ENCODE results near the gene NXPE3. TPM values are rescaled to one million over a fixed set of nuclear protein-coding genes. Genes with fewer than 3 reads are reported as not detected.

The NXPE3 gene
- total and polyA plus RNA-seq, 2 of the 8 experiments (the other 6 are each of a cell fraction or from before 2014, with no cell fraction given), result 10.9 to 22.7 TPM

- Histone ChIP-seq H3K27me3 (replicated peaks in 1 of 4; ENCODE audit: control insufficient read depth in 3 of 4, extremely low read depth in 1 of 4, insufficient read depth in 3 of 4, low read length in 3 of 4) (no peaks in the 10 kb centered on the region), H2BK5ac (ENCODE audit: low read depth, low read length) (no peak overlapping the region), H2AFZ (ENCODE audit: low read length) (no peak overlapping the region), H4K20me1 (replicated peaks in 1 of 2; ENCODE audit: control insufficient read depth in 1 of 2, insufficient read depth in 2 of 2, low read length in 2 of 2) (no peaks in the 10 kb centered on the region), H3K36me3 (ENCODE audit: control insufficient read depth in 2 of 4, insufficient read depth in 4 of 4, low read length in 3 of 4) (peaks cover 0 to 10% (median 2%) of the 10 kb centered on the region in 4 experiments; a peak in 3 of 8 replicates), H2BK20ac (ENCODE audit: low read length) (no peak overlapping the region), H3K4me3 (ENCODE audit: extremely low read depth in 1 of 4, insufficient read depth in 2 of 4, low read depth in 3 of 4, low read length in 4 of 4) (no peak overlapping the region), H2BK15ac (ENCODE audit: low read length) (no peak overlapping the region), H3K79me1 (ENCODE audit: low read depth, low read length) (no peaks in the 10 kb centered on the region; the same call in 1 of the 2 replicates), H3K23me2 (ENCODE audit: low read depth, low read length) (no peaks in the 10 kb centered on the region), H3K79me2 (ENCODE audit: control insufficient read depth in 1 of 2, insufficient read depth in 2 of 2, low read length in 2 of 2) (no peaks in the 10 kb centered on the region), H3K9ac (replicated peaks in 1 of 4; ENCODE audit: extremely low read depth in 1 of 4, low read depth in 3 of 4, low read length in 3 of 4) (no peak overlapping the region), H4K91ac (replicated peaks; ENCODE audit: insufficient read length, low read length) (no peak overlapping the region), H3K23ac (ENCODE audit: insufficient read length) (no peak overlapping the region), H4K8ac (ENCODE audit: extremely low read depth, insufficient read depth, low read length) (no peak overlapping the region), H2BK12ac (ENCODE audit: low read depth, low read length) (no peak overlapping the region), H3K4me2 (ENCODE audit: insufficient read depth in 1 of 2, low read depth in 2 of 2, low read length in 2 of 2) (no peak overlapping the region), H3K27ac (ENCODE audit: low read depth, low read length) (no peak overlapping the region), H3K9me3 (ENCODE audit: insufficient read depth in 2 of 2, low read depth in 1 of 2, low read length in 1 of 2) (no peaks in the 10 kb centered on the region), H4K5ac (ENCODE audit: insufficient read length, low read depth, low read length) (no peak overlapping the region), H2BK120ac (replicated peaks; ENCODE audit: low read depth, low read length) (no peak overlapping the region), H3K18ac (ENCODE audit: extremely low read depth, low read length) (no peak overlapping the region), H3K4me1 (replicated peaks in 1 of 4; ENCODE audit: control insufficient read depth in 3 of 4, insufficient read depth in 4 of 4, low read length in 3 of 4) (no peaks in the 10 kb centered on the region), H3K14ac (ENCODE audit: insufficient read length) (no peak overlapping the region), H3K56ac (replicated peaks; ENCODE audit: insufficient read length, low read depth, low read length) (no peak overlapping the region), H2AK5ac (ENCODE audit: low read depth, low read length) (no peak overlapping the region), H3K4ac (replicated peaks; ENCODE audit: insufficient read length, low read depth, low read length) (no peak overlapping the region)
- 90% methylated on average over 1 of the region's 1 CpG; no CpG with 5 or more reads in 1 of the 2 experiments for WGBS, 2 experiments (ENCODE audit: extremely low coverage in 1 of 2, insufficient coverage in 1 of 2, insufficient read length in 1 of 2, insufficient replicate concordance in 2 of 2, low coverage in 1 of 2, low lambda C conversion rate in 2 of 2, missing lambda C conversion rate in 1 of 2)
- FAIRE-seq (no peak), DNase-seq (ENCODE audit: low read depth in 1 of 2, low spot score in 2 of 2) (no peak)
- POLR2A ChIA-PET (ENCODE audit: partially characterized antibody), result interaction anchor here (3.4 kb wide), 1 partner anchor 43 kb away, joined by 9 read pairs; the partner anchor contains the start of gene NFKBIZ
- TF ChIP-seq KDM5A (IDR thresholded peaks at IDR 0.05; ENCODE audit: low read length) (no peak), TCF12 (IDR thresholded peaks at IDR 0.05; ENCODE audit: low read depth, low read length) (no peak), BRCA1 (IDR thresholded peaks at IDR 0.05; ENCODE audit: low read depth, low read length) (no peak), KDM4A (IDR thresholded peaks at IDR 0.05; ENCODE audit: low read depth, low read length, severe bottlenecking) (no peak), SRF (IDR thresholded peaks at IDR 0.05; ENCODE audit: low read depth, low read length) (no peak), SIN3A (conservative IDR thresholded peaks at IDR 0.05 in 1 of 2, IDR thresholded peaks at IDR 0.05 in 1 of 2; ENCODE audit: low read depth in 1 of 2, low read length in 2 of 2) (no peak), ASH2L (IDR thresholded peaks at IDR 0.05; ENCODE audit: low read length) (no peak), POU5F1 (IDR thresholded peaks at IDR 0.05; ENCODE audit: low read depth, low read length) (no peak), TBP (IDR thresholded peaks at IDR 0.05; ENCODE audit: low read depth, low read length) (no peak)
- TF ChIP-seq, protein P1, sequence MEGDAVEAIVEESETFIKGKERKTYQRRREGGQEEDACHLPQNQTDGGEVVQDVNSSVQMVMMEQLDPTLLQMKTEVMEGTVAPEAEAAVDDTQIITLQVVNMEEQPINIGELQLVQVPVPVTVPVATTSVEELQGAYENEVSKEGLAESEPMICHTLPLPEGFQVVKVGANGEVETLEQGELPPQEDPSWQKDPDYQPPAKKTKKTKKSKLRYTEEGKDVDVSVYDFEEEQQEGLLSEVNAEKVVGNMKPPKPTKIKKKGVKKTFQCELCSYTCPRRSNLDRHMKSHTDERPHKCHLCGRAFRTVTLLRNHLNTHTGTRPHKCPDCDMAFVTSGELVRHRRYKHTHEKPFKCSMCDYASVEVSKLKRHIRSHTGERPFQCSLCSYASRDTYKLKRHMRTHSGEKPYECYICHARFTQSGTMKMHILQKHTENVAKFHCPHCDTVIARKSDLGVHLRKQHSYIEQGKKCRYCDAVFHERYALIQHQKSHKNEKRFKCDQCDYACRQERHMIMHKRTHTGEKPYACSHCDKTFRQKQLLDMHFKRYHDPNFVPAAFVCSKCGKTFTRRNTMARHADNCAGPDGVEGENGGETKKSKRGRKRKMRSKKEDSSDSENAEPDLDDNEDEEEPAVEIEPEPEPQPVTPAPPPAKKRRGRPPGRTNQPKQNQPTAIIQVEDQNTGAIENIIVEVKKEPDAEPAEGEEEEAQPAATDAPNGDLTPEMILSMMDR (IDR thresholded peaks at IDR 0.05; ENCODE audit: control extremely low read depth in 1 of 3, insufficient read depth in 1 of 3, low read depth in 1 of 3, low read length in 3 of 3), result no peak
- CTCF ChIA-PET (ENCODE audit: partially characterized antibody), result interaction anchor here (1.0 to 8.8 kb wide), 3 partner anchors 12 to 420 kb away, joined by 3 to 174 read pairs (median 12); no protein-coding TSS in a partner anchor
These were observed 27.5 kb downstream of the NXPE3 start for GRCh38 chr3:101806491-101806890.
